H1 (cell line): ENCODE data around the gene UFD1. TPM values are rescaled to one million over a fixed set of nuclear protein-coding genes. Genes with fewer than 3 reads are reported as not detected.

ENCODE experiments used
- CEBPB ChIP-seq: IDR thresholded peaks from 2 replicates; pipeline ENCODE4 v1.6.1; 2012; ENCODE audit warnings: low read depth, low read length
- GABPA ChIP-seq: IDR thresholded peaks from 2 replicates; pipeline ENCODE4 v1.6.1; 2011; ENCODE audit warnings: mild to moderate bottlenecking, low read length, moderate library complexity, borderline replicate concordance; ENCODE audit not compliant: insufficient read depth
- POLR2AphosphoS5 ChIP-seq: IDR thresholded peaks from 2 replicates; pipeline ENCODE4 v1.6.1; 2011; ENCODE audit warnings: low read depth, low read length
- TCF12 ChIP-seq: IDR thresholded peaks from 2 replicates; pipeline ENCODE4 v1.6.1; 2011; ENCODE audit warnings: low read depth, mild to moderate bottlenecking, low read length
- polyA plus RNA-seq, 7 experiments: library from polyadenylated mRNA; depleted of rRNA in 3 of 7; stranded (reverse) in 5 of 7; unstranded in 2 of 7; fragments of >200 nt in 5 of 7; fragments of 200-250 nt in 2 of 7; gene quantifications; 1 replicate in 5 of 7; 2 replicates in 1 of 7; 4 replicates in 1 of 7; pipeline versions ENCODE4 v1.2.1 to v1.2.3, GENCODE V29; 2011 to 2013; ENCODE audit warnings: missing spikeins in 2 of 7, mixed read lengths in 2 of 7
- total RNA-seq: library from RNA; stranded (reverse); fragmentation: NEBNext Ultra II Directional; extraction: Animal tissue kit (Norgen Biotek cat#: 25700); gene quantifications from 2 replicates; pipeline ENCODE4 v1.2.1, GENCODE V29; 2021
- TF ChIP-seq, protein P1 (sequence below): IDR thresholded peaks from 2 replicates; pipeline ENCODE4 v1.6.1; 2012; ENCODE audit warnings: low read length, inconsistent platforms

The UFD1 gene
- total and polyA plus RNA-seq, 2 of the 8 experiments (the other 6 are each of a cell fraction or from before 2014, with no cell fraction given), result 74.6 to 116 TPM

DNA sequence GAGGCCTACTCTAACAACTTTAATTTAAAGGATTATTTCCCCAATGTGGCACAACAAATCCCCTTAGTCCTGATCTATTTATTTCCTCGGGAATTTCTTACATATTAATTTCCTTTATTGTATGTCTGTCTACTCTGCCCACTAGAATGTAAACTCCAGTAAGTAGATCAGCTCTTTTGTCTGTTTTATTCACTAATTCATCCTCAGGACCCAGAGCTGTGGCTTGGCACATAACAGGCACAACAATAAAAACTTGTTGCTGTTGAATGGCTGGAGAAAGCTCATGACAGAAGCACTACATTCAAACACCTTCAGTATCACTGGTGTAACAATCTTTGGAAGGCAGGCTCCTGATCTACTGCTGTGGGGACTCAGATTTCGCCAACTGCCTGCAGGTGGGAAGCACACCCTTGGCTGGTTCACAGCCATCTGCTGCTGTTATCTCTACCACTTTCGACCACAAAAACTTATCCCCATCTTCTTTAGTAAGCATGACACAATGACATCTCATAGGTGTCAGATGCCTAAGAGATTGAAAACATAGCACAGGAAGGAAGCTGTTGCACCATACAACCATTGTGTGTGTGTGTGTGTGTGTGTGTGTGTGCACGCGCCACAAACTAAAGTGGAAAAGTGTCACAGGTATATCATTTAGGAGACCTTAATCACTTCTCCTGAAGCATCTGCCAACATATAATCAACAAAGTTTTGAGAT, 59.4 kb downstream of the UFD1 start (continued):
- TF ChIP-seq, protein P1, sequence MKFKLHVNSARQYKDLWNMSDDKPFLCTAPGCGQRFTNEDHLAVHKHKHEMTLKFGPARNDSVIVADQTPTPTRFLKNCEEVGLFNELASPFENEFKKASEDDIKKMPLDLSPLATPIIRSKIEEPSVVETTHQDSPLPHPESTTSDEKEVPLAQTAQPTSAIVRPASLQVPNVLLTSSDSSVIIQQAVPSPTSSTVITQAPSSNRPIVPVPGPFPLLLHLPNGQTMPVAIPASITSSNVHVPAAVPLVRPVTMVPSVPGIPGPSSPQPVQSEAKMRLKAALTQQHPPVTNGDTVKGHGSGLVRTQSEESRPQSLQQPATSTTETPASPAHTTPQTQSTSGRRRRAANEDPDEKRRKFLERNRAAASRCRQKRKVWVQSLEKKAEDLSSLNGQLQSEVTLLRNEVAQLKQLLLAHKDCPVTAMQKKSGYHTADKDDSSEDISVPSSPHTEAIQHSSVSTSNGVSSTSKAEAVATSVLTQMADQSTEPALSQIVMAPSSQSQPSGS, result no peak
- no peak for TF ChIP-seq POLR2AphosphoS5
- no peak for TF ChIP-seq GABPA
- TF ChIP-seq CEBPB, result no peak
- no peak for TF ChIP-seq TCF12
